SW 1271 (cell line): ENCODE measurements around the gene PLPP3.

Experiments
- DNase-seq, 2 experiments: peaks; one replicate each; lab custom pipeline; 2025; lab: John Stamatoyannopoulos, UW

The PLPP3 gene

DNA sequence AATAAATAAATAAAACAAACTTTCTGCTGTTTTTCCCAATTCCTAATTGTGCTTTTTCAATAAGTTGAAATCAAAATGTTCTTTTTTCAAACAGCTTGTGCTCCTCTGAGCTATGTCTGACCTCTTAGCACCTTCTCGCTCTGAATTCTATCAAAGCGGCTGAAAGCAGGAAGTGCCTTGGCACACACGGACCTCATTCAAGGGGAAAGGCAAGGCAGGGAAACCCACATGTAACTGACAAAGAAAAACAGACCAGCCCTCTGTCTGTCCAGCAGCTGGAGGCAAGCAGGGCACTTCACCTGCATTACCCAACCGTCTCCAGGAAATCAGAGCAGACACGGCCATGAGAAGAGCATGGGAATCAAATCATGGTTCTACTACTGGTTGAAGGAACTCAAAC lies 56.7 kb downstream of the PLPP3 start:
- DNase-seq, result no peak

DNA sequence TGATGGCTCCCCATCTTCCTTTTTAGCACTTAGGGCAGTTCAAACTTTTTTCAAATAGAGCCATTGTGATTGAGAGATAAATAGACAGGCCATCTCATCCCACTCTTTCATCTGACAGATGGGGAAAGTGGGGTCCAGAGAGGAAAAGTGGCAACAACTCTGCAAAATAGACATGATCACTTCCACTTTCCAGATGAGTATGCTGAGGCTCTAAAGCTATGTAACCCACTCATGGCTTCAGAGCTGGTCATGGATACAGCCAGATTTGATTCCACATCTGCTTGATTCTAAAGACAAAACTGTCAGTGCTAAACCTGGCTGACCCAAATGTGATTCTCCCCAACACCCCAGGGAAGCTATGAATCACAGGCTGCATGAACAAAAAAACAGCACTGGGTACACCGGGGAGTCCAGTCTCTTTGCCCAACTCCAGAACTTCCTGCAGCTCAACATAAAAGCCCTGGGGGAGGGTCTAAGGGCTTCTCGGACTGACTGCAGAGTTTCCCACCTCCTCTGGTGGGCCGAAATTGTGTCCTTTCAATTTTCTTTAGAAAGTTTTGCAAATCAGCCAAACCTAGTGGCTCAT lies 59.3 kb downstream of the PLPP3 start:
- DNase-seq, result no peak

DNA sequence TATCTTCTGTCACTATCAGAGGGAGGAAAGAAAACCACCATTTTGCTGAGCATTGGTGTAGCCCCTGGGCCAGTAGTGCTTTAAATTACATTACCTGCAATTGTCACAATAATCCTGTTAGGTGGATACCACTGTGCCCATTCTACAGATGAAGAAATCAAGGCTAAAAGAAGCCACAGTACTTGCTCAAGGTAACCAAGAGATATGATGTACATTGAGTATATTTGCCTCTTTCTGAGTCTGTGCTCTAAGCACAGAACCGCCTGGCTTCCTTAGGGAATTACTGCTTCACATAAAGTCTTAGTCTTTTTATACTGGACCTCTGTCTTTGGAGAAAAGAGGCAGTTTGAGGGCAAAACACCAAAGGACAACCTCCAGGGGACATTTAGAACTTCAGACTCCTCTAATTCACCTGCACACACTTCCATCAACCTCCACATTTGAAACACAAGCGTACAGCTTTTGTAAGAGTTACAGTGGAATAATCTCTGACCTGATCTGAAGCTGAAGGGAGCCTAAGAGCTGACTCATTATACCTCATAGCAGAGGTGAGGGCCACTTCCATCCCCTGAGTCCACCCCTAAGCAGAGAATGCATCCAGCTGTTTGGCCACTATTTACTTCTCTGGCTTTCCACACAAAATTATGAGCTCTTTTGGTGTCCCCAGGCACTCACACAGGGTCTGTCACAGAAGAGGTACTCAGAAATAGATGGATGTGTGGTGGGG lies 61.8 kb downstream of the PLPP3 start:
- DNase-seq, result no peak

DNA sequence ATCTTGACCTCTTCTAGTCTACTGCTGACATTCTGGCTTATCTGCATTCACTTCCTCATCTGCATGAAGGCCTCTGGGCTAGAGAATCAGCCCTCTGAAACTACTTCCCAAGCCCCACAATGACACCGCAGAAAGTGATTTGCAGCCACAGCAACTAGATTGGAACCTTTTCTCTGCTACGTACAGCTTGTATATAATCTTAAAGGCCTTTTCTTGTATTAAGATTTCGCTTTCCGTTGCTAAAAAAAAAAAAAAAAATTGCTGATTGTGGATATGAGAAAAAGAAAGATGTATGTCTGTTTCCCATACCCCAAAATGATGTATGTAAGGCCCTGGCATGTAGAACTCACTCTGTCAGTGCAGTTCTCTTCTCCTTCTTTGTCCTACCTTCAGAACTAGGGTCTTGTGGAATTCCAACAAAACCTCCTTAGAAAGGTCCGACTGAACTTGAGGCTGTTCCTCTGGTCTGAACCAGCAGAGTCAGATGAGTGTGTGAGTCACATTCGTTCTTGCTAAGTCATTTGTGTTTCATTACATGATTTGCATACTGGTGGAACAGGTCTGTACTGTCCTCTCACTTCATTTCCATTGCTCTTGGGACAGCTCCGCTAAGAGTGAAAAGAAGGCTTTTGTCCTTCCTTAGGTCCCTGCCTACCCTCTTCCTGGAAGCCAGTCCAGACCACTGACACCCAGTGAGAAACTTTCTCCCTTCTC lies 62.7 kb downstream of the PLPP3 start:
- no peak for DNase-seq

DNA sequence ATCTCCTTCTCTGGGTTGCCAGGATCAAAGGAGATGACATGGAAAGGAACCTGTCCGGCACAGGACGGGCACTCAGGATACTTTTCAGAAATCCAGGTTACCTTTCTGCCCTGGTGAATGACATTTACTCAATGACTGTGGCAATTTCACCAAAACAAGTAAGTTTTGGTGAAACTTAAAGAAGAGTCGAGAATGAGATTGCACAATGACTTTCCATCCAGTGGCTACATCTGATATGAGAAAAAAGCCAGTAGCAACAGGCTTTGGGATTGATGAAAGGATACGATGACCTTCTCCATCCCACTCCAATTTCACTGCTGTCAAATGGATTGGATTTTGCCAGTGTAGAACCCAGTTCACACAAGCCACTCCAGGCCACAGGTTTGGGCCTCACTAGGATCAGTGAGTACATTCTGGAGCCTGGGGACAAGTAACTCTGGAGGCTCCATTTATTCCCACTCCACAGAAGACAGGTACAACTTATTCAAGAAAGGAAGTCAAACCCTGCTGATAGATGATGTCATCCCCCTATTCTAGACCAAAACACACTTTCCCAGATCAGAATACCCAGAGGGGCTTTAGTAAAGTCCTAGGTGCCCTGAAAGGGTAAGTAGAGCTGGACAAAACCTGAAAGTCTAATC lies 63.3 kb downstream of the PLPP3 start:
- DNase-seq, result no peak

DNA sequence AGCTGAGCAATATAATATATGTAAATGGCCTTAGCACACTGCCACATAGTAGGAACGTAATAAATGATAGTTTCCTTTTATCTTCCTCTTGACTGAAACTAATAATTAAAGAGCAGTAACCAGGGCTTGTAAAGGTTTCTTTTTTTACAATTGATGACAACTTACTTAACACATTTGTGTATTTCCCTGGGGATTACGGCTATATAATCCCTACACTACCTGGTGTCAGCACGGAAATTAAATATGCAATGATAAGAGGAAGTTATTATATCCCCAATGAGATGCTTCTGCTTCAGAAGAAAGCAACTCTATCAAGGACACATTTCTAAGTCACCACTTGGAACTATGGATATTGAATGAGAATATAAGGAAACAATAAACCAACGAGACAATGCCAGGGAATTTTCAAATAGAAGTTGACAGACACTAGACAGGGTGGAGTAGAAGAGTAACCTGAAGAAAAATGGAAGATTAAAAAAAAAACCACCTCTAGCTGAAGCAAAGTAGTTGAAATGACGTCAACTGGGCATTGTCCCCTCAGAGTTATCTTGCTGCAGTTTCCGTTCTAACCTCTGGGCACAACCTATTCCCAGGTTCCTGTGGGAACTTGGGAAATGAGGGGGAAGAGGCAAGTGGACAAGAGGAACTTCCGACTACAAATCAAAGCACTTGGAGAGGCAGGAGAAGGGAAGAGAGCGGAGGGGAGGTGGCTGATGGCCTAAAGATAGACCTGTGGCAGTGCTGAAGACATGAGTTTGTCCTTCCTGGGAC lies 66.5 kb downstream of the PLPP3 start:
- no peak for DNase-seq

DNA sequence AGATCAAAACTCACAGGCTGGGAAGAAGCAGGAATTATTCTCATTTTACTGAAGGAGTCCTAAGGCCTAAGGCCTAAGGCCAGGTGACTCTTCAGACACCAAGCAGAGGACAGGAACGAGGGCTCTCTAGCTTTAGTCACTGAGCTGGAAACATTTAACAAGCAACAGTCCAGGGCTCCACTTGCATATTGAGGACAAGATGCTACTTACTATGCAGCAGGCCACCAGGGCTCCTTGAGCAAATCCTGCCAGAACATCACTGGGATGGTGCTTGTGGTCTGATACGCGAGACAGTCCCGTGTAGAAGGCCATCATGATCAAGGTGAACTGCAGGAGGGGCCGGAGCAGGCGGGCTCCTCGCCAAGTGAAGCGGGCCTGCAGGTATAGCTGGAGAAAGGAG lies 67.6 kb downstream of the PLPP3 start:
- DNase-seq, result no peak

DNA sequence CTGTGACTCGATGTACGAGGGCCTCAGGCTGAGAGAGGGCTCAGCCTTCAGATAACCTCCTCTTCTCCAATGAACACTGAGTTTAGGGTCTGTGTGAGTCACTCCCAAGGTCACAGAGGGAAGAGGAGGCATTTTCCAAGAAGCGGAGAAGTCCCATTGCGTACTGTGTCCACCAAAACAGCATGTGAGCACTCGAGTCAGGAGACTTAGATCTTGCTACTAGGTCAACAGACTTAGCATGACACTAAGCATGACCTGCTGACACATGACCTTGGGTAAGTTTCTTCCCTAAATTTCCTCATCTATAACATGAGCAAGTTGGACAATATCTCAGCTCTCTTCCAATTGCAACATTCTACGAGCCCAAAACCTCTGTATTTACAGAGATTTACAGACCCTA lies 68.0 kb downstream of the PLPP3 start:
- no peak for DNase-seq

DNA sequence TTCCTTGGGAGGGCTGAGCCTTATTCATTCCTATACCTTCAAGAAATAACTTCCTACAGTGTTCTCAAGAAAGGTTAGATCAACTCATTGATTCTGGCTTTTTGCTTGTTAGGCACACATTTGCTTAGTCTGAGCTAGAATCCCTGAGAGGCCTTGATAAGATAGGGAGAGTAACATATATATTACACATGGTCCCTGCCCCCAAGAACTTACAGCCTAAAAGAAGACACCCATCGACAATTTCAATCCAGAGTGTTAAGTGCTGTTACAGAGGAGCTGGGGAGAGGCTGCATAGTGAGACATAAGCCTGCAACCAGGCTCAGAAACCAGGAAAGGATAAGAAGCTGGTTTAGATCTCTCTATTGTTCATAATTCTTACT lies 68.7 kb downstream of the PLPP3 start:
- DNase-seq, result no peak

DNA sequence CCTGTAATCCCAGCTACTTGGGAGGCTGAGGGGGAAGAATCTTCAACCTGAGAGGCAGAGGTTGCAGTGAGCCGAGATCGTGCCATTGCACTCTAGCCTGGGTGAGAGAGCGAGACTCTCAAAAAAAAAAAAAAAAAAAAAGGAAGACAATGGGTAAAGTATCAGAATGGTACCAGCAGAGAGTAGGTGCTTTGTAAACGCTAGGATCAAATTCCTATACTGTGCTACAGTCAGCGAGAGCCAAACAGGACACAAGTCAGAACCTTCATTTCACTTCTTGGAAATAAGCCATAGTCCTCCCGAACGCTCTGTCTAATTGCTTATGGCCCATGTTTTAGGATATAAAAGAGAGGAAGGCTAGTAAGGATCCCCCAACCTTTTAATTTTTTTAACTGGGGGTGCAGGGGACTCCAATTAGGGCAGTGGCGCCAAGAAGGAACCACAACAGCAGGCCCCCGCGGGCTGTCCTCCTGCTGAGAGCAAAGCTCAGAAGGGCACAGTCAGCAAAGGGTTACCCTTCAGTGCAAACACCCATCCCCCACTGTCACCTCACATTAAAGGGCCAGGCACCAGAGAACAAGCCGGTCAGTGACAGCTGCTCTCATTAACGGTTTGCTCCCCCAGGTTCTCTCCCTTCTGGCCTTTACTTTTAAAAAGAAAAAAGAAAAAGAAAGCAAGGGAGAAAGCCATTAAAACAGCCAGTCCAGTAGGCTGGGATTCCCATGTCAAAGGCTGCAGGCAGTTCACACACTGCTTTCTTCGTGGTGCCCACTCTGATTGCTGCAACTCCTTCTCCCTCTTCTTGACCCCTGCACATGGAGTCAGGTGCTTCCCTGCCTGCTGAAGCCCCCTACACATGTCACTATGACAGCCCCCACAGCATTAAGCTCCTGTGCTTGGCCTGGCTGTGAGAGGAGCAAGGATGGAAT lies 69.4 kb downstream of the PLPP3 start:
- DNase-seq, result no peak

DNA sequence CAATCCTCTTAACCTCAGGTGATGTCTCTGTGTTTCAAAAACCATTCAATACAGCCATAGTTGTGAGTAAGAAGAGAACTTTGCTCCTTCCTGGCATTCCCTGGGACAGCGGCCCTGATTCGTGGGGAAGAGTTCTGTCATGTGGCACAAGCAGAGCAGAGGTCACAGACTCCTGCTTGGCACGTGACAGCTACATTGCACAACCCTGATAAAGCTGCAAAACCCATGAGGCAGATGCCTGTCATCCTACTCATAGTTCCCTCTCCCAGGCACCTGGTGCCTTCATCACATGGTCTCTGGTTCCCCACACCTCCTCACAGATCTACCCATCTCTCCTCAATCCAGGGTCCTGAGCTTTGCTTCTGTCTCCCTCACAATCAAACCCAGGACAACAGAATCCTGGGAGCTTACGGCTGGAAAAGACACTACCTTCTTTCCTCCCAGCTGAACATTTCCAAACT lies 70.8 kb downstream of the PLPP3 start:
- no peak for DNase-seq

DNA sequence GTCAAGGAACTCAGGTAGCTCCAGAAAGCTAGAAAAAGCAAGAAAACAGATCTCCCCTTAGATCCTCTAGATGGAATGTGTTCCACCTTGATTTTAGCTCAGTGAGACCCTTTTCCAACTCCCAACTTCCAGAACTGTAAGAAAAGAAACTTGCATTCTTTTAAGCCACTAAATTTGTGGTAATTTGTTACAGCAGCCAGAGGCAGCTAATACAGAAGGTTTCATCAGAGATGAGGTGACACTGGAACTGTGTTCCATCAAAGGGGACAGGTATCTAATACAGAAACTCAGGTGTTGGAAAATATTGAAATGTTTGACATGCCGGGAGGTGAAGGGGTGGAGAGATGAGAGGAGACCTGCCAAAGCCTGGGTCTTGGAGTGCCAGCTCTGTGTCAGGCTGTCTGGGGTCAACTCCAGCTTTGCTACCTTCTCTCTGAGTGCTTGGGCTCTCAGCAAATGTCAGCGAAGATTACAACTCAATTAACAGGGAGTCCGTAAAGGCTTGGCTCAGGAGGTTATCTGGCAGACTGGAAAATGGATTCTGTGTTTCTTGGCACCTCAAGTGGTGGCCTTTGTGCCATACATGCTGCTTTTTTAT lies 71.3 kb downstream of the PLPP3 start:
- no peak for DNase-seq

DNA sequence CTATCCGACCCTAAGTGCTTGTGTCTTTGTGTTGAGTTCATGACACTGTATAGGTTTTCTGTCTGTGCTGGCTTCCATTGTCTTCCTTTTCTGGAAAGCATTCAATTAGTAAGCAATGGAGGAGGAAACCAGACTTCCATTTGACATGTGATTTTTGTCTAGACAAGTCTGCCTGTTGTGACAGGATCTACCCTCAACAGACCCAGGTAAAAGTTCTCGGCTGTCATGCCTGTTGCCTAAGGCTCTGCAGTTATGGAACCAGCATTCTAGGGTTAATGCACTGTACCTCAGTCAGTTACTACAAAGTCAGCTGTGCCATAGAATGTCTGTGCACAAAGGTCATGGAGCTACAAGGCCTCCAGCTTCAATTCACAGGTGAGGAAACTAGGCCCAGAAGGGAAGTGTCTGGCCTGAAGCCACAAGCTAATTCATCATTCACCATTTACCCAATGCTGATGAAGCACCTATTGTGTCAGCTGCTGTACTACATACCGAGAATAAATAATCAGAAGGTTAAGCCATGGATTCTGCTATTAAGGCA lies 72.3 kb downstream of the PLPP3 start:
- no peak for DNase-seq

DNA sequence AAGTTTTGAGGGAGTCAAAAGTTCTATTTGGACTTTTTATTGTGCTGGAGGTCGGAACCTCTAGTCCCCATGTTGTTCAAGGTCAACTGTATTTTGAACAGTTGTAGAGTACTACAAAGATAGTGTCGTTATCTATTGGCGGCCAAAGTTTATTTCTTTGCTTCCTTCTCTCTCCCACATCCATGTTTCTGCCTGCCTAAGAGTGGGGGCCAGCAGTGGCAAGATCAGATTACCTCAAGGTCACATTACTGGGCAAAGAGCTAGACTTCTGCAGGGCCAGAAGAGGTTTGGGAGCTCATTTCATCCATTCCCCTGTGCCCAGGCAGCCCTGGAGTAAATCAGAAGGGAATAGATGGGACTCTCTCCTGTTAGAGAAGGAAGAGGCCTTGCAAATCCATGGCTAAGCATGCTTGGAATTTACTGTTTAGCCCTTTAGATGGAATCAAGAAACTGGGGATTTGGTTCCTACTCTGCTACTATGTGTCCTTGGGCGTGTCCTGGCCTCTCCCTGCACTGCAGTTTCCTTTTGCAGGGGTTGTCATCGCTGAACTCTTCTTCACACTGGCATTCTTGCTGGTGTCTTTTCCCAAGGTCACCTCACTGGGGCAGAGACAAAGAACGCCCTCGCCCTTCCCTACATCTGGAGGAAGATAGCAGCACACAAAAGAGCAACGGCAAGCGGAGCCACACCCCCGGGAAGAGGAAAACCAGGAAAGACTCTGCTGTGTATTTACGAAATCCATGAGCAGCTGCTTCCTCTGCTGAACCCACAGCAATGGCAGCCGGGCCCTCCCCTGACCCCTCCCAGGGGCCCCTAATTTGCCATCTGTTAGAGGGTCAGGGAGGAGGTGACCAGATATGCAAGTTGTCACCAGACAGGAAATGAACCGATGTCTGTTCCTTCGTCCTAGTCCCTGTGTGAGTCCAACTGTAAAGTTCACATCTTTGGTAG lies 73.3 kb downstream of the PLPP3 start:
- DNase-seq, result no peak

DNA sequence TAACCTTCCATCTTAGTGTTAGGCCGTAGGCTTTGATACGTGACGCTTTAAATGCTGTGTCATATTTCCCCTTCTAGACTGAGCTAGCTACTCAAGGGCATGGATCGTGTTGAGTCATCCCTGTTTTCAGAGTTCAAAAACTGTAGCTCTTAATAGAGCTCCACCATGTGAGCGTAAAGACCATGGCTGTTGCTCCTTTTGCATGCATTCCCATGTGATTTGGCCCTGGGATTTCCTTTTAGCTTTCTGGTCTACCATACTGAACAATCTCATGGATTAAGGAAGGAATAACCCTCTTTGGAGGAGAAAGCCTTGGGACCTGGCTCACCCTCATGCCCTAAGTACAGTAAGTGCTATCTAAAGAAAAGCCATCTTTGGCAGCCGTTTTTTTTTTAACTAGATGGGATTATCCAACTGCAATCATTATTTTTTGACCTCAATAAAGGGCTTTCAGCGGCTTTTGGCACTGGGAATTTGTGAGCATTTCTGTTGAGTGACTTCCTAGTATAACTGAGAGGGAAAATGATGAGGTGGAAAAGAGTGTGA lies 76.6 kb downstream of the PLPP3 start:
- no peak for DNase-seq

DNA sequence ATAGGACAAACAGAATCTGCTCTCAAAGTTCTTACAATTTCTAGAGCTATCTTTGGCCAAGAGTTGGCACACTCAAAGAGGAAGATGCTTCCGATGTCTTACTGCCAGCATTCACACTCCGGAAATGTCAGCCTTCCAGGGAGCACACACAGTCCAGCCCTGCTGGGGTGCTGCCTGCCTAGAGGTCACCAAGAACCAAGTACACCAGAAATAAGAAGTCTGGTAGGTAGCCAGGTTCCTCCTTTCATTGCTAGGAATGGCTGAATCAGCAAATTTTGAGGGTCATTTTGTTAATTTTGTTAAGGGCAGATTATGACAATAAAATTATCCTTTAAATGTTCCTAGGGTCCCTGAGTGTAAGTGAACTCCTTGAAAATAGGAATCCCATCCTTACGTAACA lies 77.5 kb downstream of the PLPP3 start:
- DNase-seq, result no peak

DNA sequence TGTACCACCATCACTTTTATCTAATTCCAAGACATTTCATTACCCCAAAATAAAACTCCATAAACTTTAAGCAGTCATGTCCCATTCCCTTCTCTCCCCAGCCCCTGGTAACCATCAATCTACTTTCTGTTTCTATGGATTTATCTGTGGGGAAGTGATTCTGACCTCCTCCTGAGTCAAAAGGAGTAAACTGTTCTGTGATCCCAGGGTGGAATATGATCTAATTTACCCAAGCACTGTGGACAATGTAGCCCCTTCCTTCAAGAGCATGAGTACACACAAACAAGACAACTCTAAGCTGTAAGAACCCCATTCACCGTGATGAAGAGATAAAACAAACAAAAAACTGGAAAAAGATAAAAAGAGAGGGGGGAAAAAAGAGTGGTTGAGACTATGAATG lies 77.9 kb downstream of the PLPP3 start:
- no peak for DNase-seq

DNA sequence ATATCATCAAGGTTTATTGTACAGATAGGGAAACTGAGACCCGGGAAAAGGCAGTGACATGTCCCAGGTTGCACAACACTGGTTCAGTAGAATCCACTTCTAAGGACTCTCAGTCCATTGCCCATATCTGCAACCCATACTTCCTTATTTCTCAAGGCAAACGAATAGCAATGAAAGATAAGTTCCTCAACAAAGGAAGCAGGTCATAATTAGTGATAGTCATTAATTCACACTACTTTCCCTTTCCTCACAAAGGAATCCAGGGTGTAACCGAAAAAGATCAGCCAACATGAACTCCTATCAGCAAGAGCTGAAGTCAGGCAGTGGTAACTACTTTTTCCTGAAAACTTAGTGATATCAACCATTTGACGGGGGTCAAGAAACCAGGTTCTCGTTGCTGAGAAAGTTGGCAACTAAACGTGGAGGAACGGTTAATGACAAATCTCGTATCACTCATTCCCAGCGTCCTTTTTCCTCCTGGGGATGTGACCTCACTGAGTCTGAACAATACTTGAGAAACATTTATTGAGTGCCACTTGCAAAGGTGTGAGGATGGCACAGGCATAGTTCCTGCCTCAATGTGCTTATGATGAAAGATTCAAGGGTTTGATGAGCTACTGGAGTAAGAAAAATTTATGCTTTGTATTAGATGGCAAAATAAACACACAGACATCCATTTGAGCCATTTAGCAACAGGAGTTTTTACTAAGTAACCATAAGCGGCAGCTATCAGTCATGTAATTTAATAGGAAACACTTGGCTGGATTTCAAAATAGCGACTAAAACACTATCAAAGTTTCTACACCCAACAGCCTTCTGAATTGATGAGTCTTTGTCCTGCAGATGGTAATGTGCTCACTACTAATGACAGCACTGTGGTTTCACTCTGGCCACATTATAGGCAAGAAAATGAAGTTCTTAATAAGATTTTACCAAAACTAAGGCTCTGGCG lies 82.3 kb downstream of the PLPP3 start:
- no peak for DNase-seq
